Stimulated activated CD8-positive, alpha-beta memory T cell treated with anti-CD3 and anti-CD28 coated beads, Interleukin-15, amount 100 ng/mL, for 48 hours (primary cell): Measurements from ENCODE around the gene NFYC.

Source experiments
- DNase-seq, 2 donors: peaks; one replicate each; pipeline ENCODE4 v3.0.0-alpha.2; 2020; ENCODE audit warnings: low read depth in 2 of 2

NFYC gene

GRCh38 chr1:40691538-40692428, at the start of gene NFYC:
NFYC (plus strand) TSS chr1:40691704; CDS start chr1:40738844, 47,140 bp downstream.
- peak; percentile 93 for DNase-seq

- no peak for DNase-seq
Measured at GRCh38 chr1:40645118-40645680, 46.3 kb upstream of the NFYC start.

DNA sequence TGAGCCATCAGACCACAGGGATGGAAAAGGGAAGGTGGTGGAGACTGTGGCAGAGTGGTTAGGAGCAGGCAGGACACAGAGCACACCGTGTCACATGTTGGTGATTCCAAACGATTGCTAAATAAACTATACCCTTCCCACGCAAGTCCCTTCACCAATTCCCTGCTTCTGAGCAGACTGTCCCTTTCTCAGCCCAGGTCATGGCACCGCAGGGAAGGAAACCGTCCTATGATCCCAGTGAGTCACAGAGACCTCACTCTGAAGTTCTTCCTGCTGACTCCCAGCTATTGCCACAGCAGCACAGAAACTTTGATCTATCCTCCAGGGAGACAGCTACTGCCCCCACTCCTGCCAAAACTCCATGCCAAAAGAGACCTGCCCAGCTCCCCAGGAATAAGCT, 45.2 kb upstream of the NFYC start:
- DNase-seq, result no peak

GRCh38 chr1:40648200-40648599, 43.3 kb upstream of the NFYC start:
- DNase-seq, result no peak

GRCh38 chr1:40648928-40649591, 42.4 kb upstream of the NFYC start:
- no peak for DNase-seq

DNA sequence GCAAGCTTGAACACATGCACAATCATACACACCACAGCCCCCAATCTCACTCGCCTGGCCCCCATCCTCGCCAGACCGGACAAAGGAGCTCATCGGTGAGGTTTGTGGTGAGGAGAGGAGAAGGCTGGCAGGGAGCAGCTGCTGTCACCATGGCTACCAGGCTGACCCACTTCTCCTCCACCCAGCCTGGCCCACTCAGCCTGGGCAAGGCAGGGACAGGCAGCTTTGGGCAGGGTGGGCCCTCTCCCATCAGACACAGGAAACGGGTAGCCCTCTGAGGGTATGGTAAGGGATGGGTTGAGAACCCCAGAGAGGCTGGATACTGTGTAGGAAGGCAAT, 41.9 kb upstream of the NFYC start:
- no peak for DNase-seq

DNA sequence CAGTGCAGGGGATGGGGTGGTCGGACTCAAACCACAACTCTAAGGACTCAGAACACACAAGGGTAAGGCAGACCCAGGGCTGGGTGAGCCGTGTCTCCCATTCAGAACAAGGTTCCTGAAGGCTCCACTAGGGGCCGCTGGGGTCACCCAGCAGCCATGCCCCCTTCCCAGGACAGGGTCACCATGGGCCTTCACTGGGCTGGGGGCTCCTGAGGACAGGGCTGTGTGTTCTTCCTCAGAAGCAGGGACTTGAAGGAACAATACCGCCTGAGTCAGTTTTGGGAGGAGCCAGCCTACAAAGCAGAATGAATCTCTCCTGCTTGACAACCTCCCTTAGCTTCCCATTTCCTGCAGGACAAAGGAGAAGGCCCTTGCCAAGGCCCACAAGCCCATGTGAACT, 41.4 kb upstream of the NFYC start:
- DNase-seq, result no peak

GRCh38 chr1:40651138-40651857, 40.2 kb upstream of the NFYC start:
- no peak for DNase-seq

- no peak for DNase-seq
Measured at GRCh38 chr1:40652468-40652867, 39.0 kb upstream of the NFYC start.

GRCh38 chr1:40652979-40653378, 38.5 kb upstream of the NFYC start:
- DNase-seq, result no peak

DNA sequence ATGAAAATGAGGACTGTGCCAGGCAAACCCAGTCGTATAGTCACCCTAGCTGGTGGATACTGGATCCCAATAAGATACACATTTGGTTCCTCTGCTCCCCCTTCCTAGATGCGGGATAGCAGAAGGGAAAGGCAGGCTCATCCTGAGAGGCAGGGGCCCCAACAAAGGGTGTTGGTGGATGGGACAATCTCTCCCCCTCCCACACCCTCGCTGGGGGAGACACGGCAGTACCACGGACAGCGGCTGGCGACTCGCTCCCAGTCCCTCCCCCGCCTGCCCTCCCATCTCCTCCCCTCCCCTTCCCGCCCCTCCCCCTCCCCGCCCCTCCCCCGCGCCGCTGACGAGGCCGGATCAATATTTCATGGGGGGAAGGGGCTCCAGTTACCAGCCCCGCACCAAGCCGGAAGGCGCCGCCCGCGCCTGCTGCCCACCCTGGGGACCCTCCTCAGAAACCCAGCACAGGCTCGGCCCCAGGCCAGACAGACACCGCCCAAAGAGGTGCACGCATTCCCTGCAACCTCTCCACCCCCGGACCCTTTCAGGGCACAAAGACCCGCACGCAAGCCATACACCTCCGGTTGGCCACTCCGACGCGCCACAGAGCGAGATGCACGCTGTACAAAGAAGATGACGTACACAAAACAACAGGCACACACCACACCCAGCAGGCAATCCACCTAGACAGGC, 37.5 kb upstream of the NFYC start:
- DNase-seq, result no peak

GRCh38 chr1:40657046-40657445, 34.5 kb upstream of the NFYC start:
- DNase-seq, result no peak

DNA sequence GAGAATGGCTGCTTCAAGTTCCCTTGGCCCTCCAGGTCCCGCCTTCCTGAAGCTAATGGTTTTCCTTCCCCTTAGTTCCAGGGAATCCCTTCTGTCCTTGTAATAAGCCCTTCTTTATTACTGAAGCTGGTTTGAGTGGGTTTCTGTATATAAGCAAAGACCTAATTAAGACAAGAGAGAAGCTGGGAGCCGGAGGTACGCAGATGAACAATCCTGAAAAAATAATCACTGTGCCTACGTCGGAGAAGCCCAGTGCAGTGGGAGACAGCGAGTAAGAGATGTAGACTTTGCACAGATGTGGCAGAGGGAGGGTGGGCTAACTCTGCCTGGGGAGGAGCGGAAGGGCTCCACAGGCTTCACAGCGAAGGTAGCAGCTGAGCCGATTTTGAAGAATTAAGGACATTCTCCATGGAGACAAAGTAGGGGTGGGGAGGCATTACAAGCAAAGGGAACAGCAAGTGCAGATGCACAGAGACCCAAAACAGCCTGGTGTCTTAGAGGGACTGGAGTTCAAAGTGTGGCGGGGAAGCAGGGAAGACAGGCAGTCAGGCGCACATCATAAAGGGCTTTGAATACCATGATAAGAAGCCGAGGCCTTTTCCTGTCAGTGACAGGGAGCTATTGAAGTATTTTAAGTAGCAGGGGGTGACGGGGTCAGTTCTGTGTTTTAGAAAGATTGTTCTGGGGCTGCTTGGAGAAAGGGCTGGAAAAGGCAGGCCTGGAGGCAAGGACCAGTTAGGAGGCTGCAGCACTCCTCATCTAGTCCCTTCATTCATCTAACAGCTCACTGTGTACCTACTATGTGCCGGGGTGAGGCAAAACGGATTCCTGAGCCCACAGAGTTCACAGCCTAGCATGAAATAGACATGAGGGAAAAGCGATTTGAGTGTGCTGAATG, 32.5 kb upstream of the NFYC start:
- no peak for DNase-seq

GRCh38 chr1:40659649-40659947, 31.9 kb upstream of the NFYC start:
- no peak for DNase-seq

- DNase-seq, result no peak
Measured at GRCh38 chr1:40661678-40662077, 29.8 kb upstream of the NFYC start.

DNA sequence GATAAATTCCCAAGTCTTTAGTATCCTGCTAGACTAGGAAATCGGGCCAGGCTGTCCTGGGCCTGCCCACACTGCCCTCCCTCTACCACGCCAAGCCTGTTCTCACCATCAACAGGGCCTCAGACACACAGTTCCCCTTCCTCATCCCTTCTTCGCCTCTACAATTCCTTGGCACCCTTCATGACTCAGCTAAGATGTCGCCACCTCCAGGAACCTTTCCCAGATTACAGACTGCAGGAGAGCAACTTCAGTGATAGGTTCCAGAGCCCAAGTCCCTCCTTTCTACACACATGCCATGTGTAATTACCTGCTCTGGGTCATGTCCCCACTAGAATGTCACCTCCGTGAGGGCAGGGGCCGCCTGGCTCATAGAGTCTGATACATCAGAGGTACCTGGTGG, 29.4 kb upstream of the NFYC start:
- no peak for DNase-seq

DNA sequence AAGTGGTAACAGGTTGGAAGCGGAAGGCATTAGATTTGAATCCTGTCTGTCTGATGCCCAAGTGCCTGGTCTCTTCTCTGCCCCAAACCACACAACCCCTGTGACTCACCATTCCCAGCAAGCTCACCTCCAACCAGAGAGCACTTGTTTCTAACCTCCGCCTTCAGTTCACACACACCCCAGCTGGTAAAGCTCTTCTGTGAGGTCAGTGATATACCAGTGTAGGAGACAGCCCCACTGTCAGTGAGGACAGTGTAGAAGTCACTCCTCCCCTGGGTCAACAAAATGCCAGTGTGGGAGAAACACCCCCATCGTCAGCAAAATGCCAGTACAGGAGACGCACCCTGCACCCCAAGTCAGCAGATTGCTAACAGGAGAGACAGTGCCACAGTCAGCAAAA, 28.6 kb upstream of the NFYC start:
- peak; percentile 12 to 18 for DNase-seq

GRCh38 chr1:40663324-40664166, 28.0 kb upstream of the NFYC start:
- no peak for DNase-seq

GRCh38 chr1:40664167-40664537, 27.4 kb upstream of the NFYC start:
- no peak for DNase-seq

GRCh38 chr1:40664791-40665190, 26.7 kb upstream of the NFYC start:
- no peak for DNase-seq
